ENCODE data around the gene HOXC10. TPM values are rescaled to one million over a fixed set of nuclear protein-coding genes. Genes with fewer than 3 reads are reported as not detected.

Gene HOXC10
- total RNA-seq, 1 experiment from 2014 or later = 154 TPM

DNA sequence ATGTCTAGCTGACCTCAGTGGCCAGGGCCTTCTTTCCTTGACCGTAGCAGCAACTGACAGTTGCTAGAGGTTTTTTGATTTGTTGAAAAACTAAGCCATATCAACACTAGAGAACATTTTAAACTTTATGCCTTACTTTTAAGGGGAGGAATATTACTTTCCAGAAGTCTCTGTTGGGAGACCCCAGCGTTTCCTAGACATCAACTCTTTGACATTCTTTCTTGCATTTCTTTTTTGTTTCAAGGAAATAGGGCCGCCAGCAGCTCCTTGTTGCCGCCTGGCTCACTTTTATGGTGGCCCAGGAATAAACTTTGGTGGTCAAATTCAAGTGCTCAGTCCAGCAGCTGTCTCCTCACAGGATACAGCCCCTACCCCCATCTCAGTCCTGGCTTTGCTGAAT lies 14.5 kb upstream of the HOXC10 start:
- TF ChIP-seq SIN3A (IDR thresholded peaks at IDR 0.05; ENCODE audit: borderline replicate concordance, insufficient read depth, low read depth, low read length) (no peak), POLR2AphosphoS5 (IDR thresholded peaks at IDR 0.05; ENCODE audit: low read depth, low read length) (no peak), TCF7L2 (IDR thresholded peaks at IDR 0.05; ENCODE audit: low read depth, low read length) (no peak)
- TF ChIP-seq, protein P1, sequence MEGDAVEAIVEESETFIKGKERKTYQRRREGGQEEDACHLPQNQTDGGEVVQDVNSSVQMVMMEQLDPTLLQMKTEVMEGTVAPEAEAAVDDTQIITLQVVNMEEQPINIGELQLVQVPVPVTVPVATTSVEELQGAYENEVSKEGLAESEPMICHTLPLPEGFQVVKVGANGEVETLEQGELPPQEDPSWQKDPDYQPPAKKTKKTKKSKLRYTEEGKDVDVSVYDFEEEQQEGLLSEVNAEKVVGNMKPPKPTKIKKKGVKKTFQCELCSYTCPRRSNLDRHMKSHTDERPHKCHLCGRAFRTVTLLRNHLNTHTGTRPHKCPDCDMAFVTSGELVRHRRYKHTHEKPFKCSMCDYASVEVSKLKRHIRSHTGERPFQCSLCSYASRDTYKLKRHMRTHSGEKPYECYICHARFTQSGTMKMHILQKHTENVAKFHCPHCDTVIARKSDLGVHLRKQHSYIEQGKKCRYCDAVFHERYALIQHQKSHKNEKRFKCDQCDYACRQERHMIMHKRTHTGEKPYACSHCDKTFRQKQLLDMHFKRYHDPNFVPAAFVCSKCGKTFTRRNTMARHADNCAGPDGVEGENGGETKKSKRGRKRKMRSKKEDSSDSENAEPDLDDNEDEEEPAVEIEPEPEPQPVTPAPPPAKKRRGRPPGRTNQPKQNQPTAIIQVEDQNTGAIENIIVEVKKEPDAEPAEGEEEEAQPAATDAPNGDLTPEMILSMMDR (IDR thresholded peaks at IDR 0.05) = no peak
- TF ChIP-seq, protein P2, sequence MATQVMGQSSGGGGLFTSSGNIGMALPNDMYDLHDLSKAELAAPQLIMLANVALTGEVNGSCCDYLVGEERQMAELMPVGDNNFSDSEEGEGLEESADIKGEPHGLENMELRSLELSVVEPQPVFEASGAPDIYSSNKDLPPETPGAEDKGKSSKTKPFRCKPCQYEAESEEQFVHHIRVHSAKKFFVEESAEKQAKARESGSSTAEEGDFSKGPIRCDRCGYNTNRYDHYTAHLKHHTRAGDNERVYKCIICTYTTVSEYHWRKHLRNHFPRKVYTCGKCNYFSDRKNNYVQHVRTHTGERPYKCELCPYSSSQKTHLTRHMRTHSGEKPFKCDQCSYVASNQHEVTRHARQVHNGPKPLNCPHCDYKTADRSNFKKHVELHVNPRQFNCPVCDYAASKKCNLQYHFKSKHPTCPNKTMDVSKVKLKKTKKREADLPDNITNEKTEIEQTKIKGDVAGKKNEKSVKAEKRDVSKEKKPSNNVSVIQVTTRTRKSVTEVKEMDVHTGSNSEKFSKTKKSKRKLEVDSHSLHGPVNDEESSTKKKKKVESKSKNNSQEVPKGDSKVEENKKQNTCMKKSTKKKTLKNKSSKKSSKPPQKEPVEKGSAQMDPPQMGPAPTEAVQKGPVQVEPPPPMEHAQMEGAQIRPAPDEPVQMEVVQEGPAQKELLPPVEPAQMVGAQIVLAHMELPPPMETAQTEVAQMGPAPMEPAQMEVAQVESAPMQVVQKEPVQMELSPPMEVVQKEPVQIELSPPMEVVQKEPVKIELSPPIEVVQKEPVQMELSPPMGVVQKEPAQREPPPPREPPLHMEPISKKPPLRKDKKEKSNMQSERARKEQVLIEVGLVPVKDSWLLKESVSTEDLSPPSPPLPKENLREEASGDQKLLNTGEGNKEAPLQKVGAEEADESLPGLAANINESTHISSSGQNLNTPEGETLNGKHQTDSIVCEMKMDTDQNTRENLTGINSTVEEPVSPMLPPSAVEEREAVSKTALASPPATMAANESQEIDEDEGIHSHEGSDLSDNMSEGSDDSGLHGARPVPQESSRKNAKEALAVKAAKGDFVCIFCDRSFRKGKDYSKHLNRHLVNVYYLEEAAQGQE (IDR thresholded peaks at IDR 0.05; ENCODE audit: insufficient read depth in 1 of 2, low read depth in 2 of 2, low read length in 1 of 2) = no peak
- H3K4me1 ChIP-seq (ENCODE audit: control insufficient read depth, insufficient read depth, low read length) = peaks cover 72% of the 10 kb centered on the region
- no peaks in the 10 kb centered on the region for H3K36me3 ChIP-seq (ENCODE audit: control insufficient read depth, insufficient read depth, low read length)
- ChIA-PET POLR2A (no interaction called here), CTCF (no interaction called here)
- in situ Hi-C loops (cut with HindIII; ENCODE audit: low pct_unique_long_range_greater_than_20kb, low sequenced_read_pairs) = no loop called here
- H3K4me3 ChIP-seq (ENCODE audit: low read depth in 2 of 2, low read length in 2 of 2) = no peak overlapping the region
- H3K27me3 ChIP-seq (ENCODE audit: control insufficient read depth, insufficient read depth, low read length) = no peaks in the 10 kb centered on the region
- intact Hi-C loops (cut with micrococcal nuclease; ENCODE audit: unreplicated experiment) = no loop called here
- BruUV-seq (replicated peaks) = no TSS peak
- ATAC-seq = no peak
- no peaks in the 10 kb centered on the region for H3K9me3 ChIP-seq (ENCODE audit: control insufficient read depth, insufficient read depth, low read depth, low read length)
- H3K27ac ChIP-seq (ENCODE audit: low read length) = peak overlapping the region; percentile 100
- DNase-seq (ENCODE audit: low read depth, low spot score) = no peak

DNA sequence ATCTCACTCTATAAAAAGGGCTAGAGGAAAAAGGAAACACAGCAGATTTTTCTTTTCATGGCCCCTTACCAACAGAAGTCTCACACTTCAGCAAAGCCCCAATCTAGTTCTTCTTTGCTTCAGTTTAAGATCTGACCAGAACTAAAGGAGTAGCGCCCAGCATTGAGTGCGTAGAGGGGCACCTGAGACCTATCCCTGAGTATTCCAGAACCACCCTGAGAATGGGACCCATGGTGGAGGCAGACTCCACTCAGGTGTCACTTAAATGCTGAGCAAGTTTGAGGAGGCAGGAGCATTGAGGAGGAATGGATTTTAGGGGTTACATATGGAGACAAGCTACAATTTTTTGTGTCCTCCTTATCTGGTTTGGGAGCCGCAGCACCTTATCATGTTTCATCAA lies 13.8 kb upstream of the HOXC10 start:
- H3K27me3 ChIP-seq (ENCODE audit: control insufficient read depth, insufficient read depth, low read length) = no peaks in the 10 kb centered on the region
- CTCF ChIA-PET = no interaction called here
- no TSS peak for BruUV-seq (replicated peaks)
- in situ Hi-C loops (cut with HindIII; ENCODE audit: low pct_unique_long_range_greater_than_20kb, low sequenced_read_pairs) = no loop called here
- TF ChIP-seq, protein P1 (IDR thresholded peaks at IDR 0.05) = no peak
- TF ChIP-seq TCF7L2 (IDR thresholded peaks at IDR 0.05; ENCODE audit: low read depth, low read length) (no peak), POLR2AphosphoS5 (IDR thresholded peaks at IDR 0.05; ENCODE audit: low read depth, low read length) (no peak), SIN3A (IDR thresholded peaks at IDR 0.05; ENCODE audit: borderline replicate concordance, insufficient read depth, low read depth, low read length) (no peak)
- TF ChIP-seq, protein P2 (IDR thresholded peaks at IDR 0.05; ENCODE audit: insufficient read depth in 1 of 2, low read depth in 2 of 2, low read length in 1 of 2) = no peak
- DNase-seq (ENCODE audit: low read depth, low spot score) = no peak
- POLR2A ChIA-PET = no interaction called here
- no peaks in the 10 kb centered on the region for H3K9me3 ChIP-seq (ENCODE audit: control insufficient read depth, insufficient read depth, low read depth, low read length)
- no peak for ATAC-seq
- no peak overlapping the region; a peak in 1 of 4 replicates for H3K4me3 ChIP-seq (ENCODE audit: low read depth in 2 of 2, low read length in 2 of 2)
- H3K27ac ChIP-seq (ENCODE audit: low read length) = peak overlapping the region; percentile 100
- intact Hi-C loops (cut with micrococcal nuclease; ENCODE audit: unreplicated experiment) = no loop called here
- H3K36me3 ChIP-seq (ENCODE audit: control insufficient read depth, insufficient read depth, low read length) = no peaks in the 10 kb centered on the region
- peaks cover 70% of the 10 kb centered on the region for H3K4me1 ChIP-seq (ENCODE audit: control insufficient read depth, insufficient read depth, low read length)

Measured in Panc1 (cell line).